ENCODE measurements around the gene NBPF15. TPM values are rescaled to one million over a fixed set of nuclear protein-coding genes. Genes with fewer than 3 reads are reported as not detected.
"Not testable (repeated sequence)": the region's sequence is repeated elsewhere in the genome, so short reads cannot be mapped to it uniquely, and the experiment has no call there.

Gene NBPF15, protein sequence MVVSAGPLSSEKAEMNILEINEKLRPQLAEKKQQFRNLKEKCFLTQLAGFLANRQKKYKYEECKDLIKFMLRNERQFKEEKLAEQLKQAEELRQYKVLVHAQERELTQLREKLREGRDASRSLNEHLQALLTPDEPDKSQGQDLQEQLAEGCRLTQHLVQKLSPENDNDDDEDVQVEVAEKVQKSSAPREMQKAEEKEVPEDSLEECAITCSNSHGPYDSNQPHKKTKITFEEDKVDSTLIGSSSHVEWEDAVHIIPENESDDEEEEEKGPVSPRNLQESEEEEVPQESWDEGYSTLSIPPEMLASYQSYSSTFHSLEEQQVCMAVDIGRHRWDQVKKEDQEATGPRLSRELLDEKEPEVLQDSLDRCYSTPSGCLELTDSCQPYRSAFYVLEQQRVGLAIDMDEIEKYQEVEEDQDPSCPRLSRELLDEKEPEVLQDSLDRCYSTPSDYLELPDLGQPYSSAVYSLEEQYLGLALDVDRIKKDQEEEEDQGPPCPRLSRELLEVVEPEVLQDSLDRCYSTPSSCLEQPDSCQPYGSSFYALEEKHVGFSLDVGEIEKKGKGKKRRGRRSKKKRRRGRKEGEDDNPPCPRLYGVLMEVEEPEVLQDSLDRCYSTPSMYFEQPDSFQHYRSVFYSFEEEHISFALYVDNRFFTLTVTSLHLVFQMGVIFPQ
- 17.6 TPM for total RNA-seq

DNA sequence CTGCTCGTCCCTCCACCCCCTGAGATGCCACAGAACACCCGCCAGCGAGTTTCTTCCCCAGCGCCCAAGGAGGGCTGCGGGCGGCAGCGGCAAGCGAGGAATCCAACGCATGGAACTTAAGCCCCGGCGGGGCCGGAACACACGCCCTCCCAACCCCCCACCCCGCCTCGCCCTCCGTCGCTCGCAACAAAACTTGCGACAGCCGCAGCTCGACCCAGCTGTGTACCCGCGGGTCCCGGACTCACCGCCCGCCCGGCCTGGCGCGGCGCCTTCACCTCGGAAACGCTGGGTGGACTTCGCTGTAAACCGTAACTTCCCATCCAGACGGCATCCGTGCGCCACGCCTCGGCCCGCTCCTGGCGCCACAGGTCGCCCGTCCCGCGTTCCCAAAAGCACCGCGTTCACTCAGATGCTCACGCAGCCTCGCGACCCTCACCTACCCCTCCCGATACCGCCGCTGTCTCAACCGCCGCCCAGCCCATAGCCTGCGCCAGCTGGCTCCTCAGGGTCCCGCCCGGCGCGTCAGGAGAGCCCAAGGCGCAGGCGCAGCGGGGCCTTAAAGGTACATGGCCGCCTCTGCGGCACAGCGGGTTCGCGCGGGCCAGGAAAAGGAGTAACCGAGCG lies at the start of gene NBPF15:
Gene NBPF15 (minus strand): TSS at position 534 of the 624 bp plus-strand sequence. CDS start 21,666 bp downstream, outside the sequence.
- ATAC-seq = peak; percentile 96

DNA sequence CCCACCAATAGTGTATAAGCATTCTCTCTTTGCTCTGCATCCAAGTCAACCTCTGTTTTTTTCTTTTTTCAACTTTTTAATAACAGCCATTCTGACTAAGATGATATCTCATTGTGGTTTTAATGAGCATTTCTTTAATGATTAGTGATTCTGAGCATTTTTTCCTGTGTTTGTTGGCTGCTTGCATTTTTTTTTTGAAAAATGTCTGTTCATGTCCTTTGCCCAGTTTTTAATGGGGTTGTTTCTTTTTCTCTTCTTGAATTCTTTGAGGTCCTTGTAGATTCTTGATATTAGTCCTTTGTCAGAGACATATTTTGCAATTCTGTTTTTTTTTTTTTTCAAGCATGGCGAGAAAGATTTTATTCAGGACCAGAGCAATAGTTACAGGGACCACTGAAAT lies 35.0 kb upstream of the NBPF15 start:
- ATAC-seq = not testable (repeated sequence)

DNA sequence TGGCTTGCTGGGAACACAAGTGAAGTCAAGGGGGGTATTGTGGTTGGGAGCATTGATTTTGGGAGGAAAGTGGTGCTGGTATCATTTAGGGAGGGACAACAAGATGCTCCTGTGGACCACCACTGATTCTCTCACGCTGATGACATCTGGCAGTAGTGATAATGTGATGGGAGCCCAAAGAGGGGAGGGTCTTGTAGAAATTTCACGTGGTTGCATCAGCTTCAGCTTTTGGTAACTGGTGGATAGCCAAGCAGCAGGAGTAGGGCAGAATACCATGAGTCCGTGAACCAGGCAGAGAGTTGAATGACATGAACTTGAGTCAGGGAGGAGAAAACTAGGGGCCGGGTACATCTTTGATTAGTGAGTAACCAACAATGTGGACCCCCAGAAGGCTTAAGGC lies 32.7 kb upstream of the NBPF15 start:
- ATAC-seq = not testable (repeated sequence)

DNA sequence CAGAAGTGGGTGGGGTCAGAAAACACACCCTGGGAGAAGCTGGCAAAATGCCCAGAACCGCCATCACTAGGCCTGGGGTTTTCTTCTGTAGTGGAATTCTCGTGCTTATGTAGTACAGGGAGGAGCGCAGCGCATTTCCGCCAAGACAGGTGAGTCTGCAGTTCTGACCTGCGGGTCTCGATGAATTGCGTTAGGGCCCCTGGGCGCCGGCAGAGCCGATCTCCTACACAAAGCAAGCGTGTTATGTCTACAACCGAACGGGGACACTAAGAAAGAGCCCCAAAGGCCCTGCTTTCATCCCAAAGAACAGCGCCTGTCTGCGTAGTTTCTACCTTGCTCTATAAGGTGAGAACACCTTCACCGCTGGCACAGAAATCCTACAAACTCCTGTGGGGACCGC lies 28.9 kb upstream of the NBPF15 start:
- not testable (repeated sequence) for ATAC-seq

DNA sequence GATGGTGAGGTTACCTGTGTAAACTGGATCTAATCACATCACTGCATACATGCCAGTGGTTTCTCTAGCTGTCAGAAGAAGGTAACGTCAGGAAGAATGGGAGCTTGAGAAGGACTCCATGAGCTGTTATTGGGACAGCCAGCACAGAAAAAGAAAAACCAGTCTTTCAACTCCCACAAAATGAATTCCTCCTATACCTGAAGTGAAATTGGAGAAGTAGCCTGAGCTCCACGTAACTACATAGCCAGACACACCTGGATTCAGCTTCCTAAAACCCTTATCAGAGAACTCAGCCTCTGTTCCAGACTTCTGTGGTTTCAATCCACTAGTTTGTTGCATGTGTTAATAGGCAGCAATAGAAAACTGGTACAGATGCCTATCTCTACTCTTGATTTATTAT lies 25.5 kb upstream of the NBPF15 start:
- ATAC-seq = not testable (repeated sequence)

DNA sequence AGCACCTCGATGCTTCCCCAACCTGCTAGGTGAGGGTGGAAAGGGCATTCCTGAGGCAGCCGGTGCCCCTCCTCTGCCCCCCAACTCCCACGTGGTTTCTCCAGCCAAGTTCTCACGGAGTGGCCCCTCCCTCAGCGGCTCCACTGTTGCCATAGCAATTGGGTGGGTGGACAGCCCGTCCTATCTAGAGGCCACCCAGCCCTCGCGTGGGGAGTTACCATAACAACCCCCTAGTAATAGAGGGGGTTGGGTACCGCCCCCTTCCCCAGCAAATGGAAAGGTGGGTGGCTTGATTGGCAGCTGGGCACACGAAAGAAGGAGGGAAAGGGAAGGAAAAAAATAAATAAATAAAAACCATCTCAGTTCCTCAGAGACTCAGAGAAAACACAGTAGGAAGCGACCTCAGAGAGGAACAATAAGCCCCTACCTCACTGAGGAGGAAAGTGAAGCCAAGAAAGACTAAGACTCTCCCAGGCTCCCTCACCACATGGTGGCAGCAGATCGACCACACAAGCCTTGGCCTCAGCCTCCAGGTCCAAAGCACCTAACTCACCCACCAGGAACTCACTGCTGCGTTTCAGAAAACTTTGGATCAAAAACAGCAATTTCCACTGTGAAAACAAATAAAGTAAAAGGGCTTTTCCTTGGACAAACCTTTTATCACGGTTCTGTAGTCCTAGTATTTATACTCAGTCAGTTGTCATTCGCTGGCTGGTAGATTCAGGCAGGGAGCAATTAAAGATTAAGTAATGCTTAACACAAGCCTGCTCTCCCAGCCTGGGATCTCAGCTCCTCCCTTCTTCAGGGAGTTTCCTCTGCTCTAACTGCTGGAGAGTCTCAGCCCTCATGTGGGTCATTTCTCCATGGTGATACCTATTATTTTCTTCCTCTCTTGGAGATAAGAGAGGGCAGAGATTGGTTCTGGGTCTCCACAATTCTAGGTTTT lies 23.9 kb upstream of the NBPF15 start:
- not testable (repeated sequence) for ATAC-seq

DNA sequence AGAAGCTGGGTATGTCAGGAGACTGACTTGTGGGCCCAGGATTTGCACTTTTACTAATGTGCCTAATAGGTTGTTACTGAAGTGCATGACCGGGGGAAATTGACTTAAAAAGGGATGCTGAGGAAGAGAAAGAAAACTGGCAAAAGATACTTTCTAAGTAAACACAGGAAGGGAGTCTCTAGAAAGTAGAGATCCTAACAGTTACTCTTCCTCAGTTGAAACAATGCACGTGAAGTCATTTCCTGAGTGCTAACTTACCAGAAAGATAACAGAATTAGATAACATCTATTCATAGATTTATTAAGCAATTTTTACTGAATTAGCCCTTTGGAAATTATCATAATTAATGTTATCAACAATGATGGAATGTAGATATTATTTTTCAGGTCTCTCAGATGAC lies 12.4 kb upstream of the NBPF15 start:
- ATAC-seq = not testable (repeated sequence)

DNA sequence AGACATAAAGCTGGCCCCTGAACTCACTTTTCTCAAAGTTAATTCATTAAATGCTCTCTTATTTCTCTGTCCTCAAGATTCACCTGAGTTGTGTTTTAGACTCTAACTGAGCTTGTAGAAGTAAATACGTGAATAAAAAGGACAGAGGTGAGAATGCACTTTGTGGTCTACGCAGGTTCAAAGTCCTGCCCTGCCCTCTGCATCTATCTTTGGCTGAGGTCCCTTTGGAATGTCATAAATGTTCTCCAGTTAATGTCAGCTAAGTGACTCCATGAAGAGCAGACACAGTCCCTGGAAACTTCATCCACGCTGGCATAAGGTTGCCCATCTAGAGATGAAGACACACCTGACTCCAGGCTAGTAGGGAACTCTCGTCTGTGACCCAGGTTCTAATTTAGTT lies 10.0 kb upstream of the NBPF15 start:
- ATAC-seq = not testable (repeated sequence)

DNA sequence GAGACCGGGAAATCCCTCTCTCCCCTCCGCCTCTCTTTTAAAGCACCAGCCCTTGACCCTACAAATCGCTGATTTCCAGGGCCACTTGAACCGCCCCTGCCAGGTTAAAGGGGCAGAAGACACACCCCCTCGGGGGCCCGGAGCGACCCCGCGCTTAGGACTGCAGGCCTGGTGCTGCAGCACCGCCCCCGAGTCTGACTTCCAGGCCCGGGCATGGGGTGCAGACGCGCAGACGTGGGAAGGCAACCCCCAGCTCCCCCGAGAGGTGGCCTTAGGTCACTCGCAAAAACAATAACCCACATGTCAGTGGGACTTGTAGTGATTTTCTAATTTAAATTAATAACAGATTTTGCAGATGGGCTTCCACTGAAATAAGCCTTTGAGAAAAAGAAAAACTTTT lies 309 bp upstream of the NBPF15 start:
- not testable (repeated sequence) for ATAC-seq

DNA sequence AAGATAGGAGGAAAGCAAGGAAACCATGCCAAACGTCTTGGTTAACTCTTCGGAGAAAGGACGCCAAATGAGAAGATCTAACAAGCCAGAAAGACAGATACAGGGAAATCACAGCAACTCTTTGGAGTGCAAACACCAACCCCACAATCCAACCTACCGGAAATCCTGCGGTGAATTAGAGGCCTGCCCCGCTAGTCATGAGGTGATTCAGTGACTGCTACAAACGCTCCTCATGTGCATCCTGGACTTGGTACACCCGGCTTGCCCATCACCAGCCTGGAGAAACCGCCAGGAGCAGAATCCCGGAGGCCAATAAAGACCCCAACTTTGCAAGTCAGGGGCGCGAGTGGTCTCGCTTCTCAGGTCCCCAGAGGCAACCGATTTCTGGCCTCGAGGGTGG lies 783 bp downstream of the NBPF15 start:
- ATAC-seq = peak; percentile 87

DNA sequence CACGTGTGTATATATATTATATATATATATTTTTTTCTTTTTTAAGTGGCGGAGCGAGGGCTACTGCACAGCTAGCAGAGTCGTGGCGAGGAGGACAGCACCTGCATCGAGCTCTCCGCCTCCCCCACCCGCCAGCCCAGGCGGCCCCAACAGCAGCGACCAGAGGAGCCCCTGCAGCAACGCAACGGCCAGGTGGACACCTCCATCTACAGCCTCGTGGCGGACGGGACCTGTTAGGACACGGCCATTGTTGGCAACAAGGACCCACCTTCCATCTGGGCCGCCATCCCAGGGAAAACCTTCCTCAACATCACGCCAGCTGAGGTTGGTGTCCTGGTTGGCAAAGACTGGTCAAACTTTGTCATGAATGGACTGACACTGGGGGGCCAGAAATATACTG lies 19.1 kb downstream of the NBPF15 start:
- ATAC-seq = not testable (repeated sequence)

DNA sequence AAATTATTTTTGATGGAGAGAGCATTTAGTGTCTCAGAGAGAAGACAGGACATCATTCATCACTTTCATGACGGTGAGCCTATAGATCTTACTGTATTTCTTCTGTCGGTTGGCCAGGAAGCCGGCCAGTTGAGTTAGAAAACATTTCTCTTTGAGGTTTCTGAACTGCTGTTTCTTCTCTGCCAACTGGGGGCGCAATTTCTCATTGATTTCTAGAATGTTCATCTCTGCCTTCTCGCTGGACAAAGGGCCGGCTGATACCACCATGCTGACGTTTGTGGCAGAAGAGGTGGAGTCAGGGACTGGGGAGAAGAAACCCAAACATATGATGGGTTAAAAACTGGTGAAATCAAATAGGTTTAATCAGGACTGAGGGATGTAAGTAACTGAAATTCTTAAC lies 21.7 kb downstream of the NBPF15 start:
- not testable (repeated sequence) for ATAC-seq

DNA sequence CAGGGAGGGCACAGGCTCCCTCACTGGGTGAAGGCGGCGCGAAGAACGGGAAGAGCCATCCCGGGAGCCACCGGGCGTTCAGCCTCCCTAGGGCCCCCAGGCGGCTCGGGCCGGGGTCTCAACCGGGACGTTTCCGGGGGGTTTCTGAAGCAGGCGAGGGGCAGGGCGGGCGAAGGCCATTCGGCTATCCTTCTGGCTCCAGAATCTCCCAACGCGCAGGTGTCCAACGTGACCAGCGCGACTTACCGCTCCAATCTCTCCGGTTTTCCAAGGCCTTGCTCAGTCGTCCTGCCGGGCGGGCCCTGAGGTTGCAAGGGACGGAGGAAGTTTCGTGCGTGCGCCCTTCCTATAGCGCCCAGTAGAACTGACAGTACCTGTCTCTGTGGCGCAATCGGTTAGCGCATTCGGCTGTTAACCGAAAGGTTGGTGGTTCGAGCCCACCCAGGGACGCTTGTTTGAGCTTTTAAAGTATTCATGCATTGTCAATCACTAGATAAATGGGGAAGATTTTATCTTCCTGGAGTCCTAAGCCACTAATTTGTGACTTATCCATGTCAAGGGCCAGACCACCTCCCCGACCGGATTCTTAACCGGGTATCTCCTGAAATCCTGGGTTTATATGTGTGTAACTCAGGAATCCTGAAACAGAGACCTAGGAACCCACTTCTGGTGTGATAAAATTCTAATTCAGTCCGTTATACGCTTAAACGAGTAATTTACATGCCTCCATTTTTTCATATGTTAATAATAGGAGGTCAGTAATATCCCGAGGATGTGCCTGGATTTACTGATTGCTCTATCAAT lies 42.4 kb downstream of the NBPF15 start:
- ATAC-seq = not testable (repeated sequence)

DNA sequence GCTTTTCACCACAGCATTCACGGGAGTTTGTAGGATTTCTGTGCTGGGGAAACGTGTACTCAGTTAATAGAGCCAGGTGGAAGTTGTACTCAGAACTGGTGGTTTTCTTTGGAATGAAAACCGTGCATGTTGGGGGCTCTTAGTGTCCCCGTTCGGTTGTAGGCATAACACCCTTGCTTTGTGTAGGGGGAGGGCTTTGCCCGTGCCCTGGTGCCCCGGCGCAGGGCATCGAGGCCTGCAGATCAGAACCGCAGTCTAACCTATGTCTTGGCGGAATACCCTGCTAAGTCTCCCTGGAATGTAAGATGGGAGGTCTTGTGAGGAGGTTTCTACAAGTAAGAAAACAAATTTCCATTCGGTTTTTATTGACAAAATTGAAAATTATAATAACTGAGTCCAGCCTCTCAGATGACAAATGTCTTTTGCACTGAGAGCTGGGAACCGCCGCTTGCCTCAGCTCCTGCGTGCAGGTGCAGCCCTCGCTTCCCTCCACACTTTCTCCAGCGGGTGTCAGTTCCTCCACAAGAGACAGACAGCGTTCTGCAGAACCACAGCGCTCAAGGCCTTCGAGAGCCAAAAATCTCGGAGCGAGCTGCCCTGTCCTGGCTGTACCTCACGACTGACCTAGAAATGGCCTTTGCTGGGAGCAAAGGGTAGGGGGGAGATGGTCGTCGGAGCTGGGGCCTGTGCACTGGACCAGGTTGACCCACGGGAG lies 47.9 kb downstream of the NBPF15 start:
- not testable (repeated sequence) for ATAC-seq

DNA sequence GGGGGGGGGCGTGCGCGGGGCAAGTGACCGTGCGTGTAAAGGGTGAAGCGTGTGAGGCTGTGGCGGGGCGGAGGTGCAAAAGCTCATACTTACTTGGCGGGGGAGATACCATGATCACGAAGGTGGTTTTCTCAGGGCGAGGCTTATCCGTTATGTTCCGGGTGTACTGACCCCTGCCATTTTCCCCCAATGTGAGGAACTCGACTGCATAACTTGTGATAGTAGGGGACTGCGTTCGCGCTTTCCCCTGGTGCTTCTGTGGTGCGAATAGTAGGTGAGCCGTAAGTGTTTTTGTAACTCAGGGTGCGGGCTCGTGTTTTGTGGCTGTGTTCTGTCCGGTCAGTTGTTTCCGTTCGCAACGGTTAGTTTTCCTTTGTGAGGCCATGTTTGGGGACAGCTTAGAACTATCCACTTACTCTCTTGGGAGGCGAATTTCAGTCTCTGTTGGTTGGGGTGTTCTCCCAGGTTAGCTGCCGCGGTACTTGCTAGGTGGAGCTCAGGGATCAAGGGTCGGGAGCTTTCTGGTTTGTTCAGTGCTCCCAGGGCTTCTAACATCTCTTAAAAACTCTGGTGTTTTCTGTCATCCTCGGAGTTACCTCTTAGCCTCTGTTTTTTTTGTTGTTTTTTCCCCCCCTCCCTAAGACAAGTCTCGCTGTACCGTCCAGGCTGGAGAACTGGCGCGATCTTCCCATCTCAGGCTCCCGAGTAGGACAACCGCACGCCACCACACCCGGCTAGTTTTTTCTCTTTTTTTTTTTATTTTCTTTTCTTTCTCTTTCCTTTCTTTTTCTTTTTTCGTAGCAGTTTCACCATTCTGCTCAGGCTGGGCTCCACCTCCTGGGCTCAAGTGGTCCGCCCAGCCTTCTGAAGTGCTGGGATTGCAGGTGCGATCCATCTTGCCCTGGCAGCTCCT lies 48.7 kb downstream of the NBPF15 start:
- peak; percentile 98 for ATAC-seq

DNA sequence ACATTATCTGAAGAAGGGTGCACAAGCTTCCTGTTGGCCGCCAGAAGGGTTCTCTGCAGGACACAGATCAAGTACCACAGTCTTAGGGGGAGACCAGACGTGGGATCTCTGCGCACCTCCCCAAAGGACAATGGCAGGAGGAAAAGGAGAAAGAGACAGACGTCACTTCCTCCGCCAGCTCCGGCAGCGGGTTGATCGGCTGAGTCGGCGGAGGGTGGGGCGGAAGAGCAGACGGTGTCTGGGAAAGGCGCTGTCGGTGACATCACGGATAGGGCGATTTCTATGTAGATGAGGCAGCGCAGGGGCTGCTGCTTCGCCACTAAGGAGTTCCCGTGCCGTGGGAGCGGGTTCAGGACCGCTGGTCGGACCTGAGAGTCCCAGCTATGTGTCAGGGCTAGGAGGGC lies 49.4 kb downstream of the NBPF15 start:
- ATAC-seq = peak; percentile 90

DNA sequence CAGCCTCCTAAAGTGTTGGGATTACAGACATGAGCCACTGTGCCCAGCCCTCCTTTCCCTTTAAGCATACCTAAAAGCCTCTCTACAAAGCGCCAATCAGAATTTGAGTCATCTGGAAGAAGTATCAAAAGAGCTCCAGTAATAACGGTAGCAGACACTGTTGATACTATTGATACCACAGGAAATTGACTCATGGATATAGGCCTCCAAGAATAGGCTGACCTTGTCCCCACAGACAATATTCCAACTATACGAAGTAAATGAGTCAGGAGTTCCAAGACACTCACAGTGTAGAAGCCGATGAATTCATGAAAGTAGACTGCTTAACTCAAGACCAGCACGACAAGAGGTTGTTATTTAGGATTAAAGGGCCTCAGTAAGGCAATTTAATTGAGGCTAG lies 58.7 kb downstream of the NBPF15 start:
- ATAC-seq = not testable (repeated sequence)

DNA sequence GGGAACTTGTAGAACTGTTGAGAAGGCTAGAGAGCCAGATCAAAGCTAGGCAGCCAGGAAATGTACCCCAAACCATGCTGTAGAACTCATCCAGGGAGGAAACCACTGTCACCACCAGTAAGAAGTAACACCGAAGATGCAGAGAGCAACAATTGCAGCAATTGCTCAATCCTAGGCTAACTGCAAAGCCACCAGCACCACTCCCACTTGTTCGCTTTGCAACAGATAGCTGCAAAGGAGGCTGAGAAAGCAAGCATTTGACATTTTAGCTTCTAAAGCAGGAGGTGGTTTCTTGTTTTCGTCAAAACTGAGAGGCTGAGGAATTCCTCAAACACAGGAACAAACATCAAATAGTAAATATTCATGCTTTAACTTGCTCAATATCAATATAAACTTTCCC lies 89.8 kb downstream of the NBPF15 start:
- not testable (repeated sequence) for ATAC-seq

Data from esophagus mucosa (tissue), 1 donor.